ENCODE measurements around the gene LELP1.

LELP1 gene

DNA sequence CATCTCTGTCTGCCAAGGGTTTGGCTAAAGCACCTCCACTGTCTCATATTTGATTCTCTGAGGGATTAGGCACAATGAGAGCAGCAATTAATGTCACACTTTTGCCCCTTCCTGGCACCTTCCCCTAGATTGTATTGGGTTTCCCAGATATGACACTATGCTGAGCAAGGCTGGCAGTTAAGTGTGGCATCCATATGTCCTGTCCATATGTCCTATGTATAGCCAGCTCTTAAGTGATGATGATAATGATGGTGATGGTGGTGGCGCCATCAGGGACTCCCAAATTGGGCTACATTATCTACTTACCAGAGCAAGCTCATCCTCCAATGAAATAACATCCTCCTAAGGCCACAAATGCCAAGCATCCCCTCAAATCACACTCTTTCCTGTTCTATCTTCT is 42.8 kb downstream of the LELP1 start:
- no peaks in the 10 kb centered on the region for H3K4me1 ChIP-seq (ENCODE audit: control insufficient read depth in 1 of 2, insufficient read depth in 2 of 2, low read length in 2 of 2)
- no peaks in the 10 kb centered on the region for H3K9me3 ChIP-seq (ENCODE audit: control insufficient read depth in 1 of 2, low read length in 2 of 2)
- H3K9ac ChIP-seq (ENCODE audit: low read depth in 1 of 2, low read length in 2 of 2) = no peak overlapping the region
- no peaks in the 10 kb centered on the region for H3K36me3 ChIP-seq (ENCODE audit: control insufficient read depth in 1 of 2, insufficient read depth in 2 of 2, low read length in 2 of 2)
- peaks cover 0 to 11% of the 10 kb centered on the region in 2 donors for H3K27me3 ChIP-seq (ENCODE audit: control insufficient read depth in 1 of 2, insufficient read depth in 2 of 2, low read length in 2 of 2)
- H3K27ac ChIP-seq (ENCODE audit: low read depth, low read length) = no peak overlapping the region
- H3K4me3 ChIP-seq (ENCODE audit: low read depth in 1 of 2, low read length in 2 of 2) = no peak overlapping the region

- H3K27me3 ChIP-seq (ENCODE audit: control insufficient read depth in 1 of 2, insufficient read depth in 2 of 2, low read length in 2 of 2) = peaks cover 0 to 11% of the 10 kb centered on the region in 2 donors
- H3K4me3 ChIP-seq (ENCODE audit: low read depth in 1 of 2, low read length in 2 of 2) = no peak overlapping the region
- H3K27ac ChIP-seq (ENCODE audit: low read depth, low read length) = no peak overlapping the region
- H3K4me1 ChIP-seq (ENCODE audit: control insufficient read depth in 1 of 2, insufficient read depth in 2 of 2, low read length in 2 of 2) = no peaks in the 10 kb centered on the region
- H3K9me3 ChIP-seq (ENCODE audit: control insufficient read depth in 1 of 2, low read length in 2 of 2) = no peaks in the 10 kb centered on the region
- H3K36me3 ChIP-seq (ENCODE audit: control insufficient read depth in 1 of 2, insufficient read depth in 2 of 2, low read length in 2 of 2) = no peaks in the 10 kb centered on the region
- no peak overlapping the region for H3K9ac ChIP-seq (ENCODE audit: low read depth in 1 of 2, low read length in 2 of 2)
These were observed 43.6 kb downstream of the LELP1 start for GRCh38 chr1:153246825-153247224.

DNA sequence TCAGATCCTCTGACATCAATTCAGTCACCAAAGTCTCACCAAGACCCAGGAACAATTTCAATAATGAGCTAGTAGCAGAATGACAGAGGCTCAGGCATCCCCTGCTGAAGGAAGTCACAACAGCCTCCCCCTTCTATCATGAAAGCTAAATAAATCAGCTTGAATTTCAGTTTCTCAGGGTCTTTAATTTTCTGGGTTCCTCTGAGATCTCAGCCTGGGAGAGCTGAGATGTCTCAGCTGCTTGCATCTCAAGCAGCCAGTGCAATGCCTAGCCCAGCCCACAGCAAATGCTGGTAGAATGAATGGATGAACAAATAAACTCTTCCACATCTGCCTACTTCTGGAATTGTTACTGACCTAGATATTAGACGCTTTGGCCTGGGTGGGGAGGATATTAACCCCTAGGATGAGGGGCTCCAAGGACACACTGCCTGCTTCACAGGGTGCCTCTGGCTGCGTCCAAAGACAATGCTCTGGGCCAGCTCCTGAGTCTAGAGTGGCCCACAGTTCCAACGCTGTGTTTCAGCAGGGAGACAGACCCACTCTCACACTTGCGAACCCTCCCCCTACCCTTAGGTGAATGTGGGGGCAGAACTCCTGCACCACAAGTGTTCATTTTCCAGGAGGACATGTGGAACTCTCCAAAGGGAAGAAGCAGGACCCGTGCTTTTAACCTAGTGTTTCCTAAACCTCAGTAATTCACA is 45.1 kb downstream of the LELP1 start:
- no peaks in the 10 kb centered on the region for H3K9me3 ChIP-seq (ENCODE audit: control insufficient read depth in 1 of 2, low read length in 2 of 2)
- H3K36me3 ChIP-seq (ENCODE audit: control insufficient read depth in 1 of 2, insufficient read depth in 2 of 2, low read length in 2 of 2) = no peaks in the 10 kb centered on the region
- H3K27me3 ChIP-seq (ENCODE audit: control insufficient read depth in 1 of 2, insufficient read depth in 2 of 2, low read length in 2 of 2) = peaks cover 0 to 11% of the 10 kb centered on the region in 2 donors
- H3K4me1 ChIP-seq (ENCODE audit: control insufficient read depth in 1 of 2, insufficient read depth in 2 of 2, low read length in 2 of 2) = no peaks in the 10 kb centered on the region
- no peak overlapping the region for H3K9ac ChIP-seq (ENCODE audit: low read depth in 1 of 2, low read length in 2 of 2)
- H3K27ac ChIP-seq (ENCODE audit: low read depth, low read length) = no peak overlapping the region
- H3K4me3 ChIP-seq (ENCODE audit: low read depth in 1 of 2, low read length in 2 of 2) = no peak overlapping the region

DNA sequence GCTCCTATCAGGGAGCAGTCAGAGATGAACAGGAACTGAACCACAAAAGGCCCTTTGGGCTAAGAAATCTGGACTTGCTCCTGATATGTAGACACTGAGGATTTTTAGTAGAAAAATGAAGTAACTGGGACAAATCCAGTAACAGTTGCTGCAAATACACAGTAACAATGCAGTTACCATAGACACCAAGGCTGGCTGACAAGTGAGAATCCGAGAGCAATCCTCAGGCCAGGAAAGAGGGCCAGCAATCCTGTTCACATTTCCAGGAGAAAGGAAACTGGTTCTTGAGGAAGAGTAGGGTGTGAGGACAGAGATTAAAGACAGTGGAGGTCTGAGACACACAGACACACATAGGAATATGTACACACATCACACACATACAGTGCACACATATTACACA is 46.9 kb downstream of the LELP1 start:
- no peaks in the 10 kb centered on the region for H3K9me3 ChIP-seq (ENCODE audit: control insufficient read depth in 1 of 2, low read length in 2 of 2)
- H3K27ac ChIP-seq (ENCODE audit: low read depth, low read length) = no peak overlapping the region
- peaks cover 0 to 11% of the 10 kb centered on the region in 2 donors for H3K27me3 ChIP-seq (ENCODE audit: control insufficient read depth in 1 of 2, insufficient read depth in 2 of 2, low read length in 2 of 2)
- no peaks in the 10 kb centered on the region for H3K4me1 ChIP-seq (ENCODE audit: control insufficient read depth in 1 of 2, insufficient read depth in 2 of 2, low read length in 2 of 2)
- H3K9ac ChIP-seq (ENCODE audit: low read depth in 1 of 2, low read length in 2 of 2) = no peak overlapping the region
- H3K4me3 ChIP-seq (ENCODE audit: low read depth in 1 of 2, low read length in 2 of 2) = no peak overlapping the region
- H3K36me3 ChIP-seq (ENCODE audit: control insufficient read depth in 1 of 2, insufficient read depth in 2 of 2, low read length in 2 of 2) = no peaks in the 10 kb centered on the region

DNA sequence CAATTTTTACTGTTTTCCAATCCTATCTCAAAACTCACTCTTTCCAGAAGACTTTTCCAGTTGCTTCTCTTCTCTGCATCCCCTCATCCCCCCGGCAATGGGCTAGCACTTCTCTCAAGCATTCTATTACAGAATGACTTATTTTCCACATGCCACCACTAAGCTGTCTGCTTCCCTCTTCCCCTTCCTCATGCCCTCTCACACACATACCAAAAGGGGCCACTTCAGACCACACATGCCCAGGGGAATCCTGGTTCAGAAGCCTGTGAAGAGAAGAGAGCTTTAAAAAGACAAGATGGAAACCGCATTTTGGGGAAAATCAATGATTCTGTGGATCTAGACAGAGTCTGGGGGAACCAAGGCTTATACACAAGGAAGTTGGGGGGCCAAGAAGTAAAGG is 47.9 kb downstream of the LELP1 start:
- H3K4me1 ChIP-seq (ENCODE audit: control insufficient read depth in 1 of 2, insufficient read depth in 2 of 2, low read length in 2 of 2) = no peaks in the 10 kb centered on the region
- H3K27ac ChIP-seq (ENCODE audit: low read depth, low read length) = no peak overlapping the region
- no peak overlapping the region for H3K9ac ChIP-seq (ENCODE audit: low read depth in 1 of 2, low read length in 2 of 2)
- H3K27me3 ChIP-seq (ENCODE audit: control insufficient read depth in 1 of 2, insufficient read depth in 2 of 2, low read length in 2 of 2) = peaks cover 0 to 11% of the 10 kb centered on the region in 2 donors
- H3K4me3 ChIP-seq (ENCODE audit: low read depth in 1 of 2, low read length in 2 of 2) = no peak overlapping the region
- no peaks in the 10 kb centered on the region for H3K9me3 ChIP-seq (ENCODE audit: control insufficient read depth in 1 of 2, low read length in 2 of 2)
- H3K36me3 ChIP-seq (ENCODE audit: control insufficient read depth in 1 of 2, insufficient read depth in 2 of 2, low read length in 2 of 2) = no peaks in the 10 kb centered on the region

GRCh38 chr1:153251562-153251961 is 48.3 kb downstream of the LELP1 start:
- Histone ChIP-seq H3K27ac (ENCODE audit: low read depth, low read length) (no peak overlapping the region), H3K9ac (ENCODE audit: low read depth in 1 of 2, low read length in 2 of 2) (no peak overlapping the region), H3K9me3 (ENCODE audit: control insufficient read depth in 1 of 2, low read length in 2 of 2) (no peaks in the 10 kb centered on the region), H3K4me3 (ENCODE audit: low read depth in 1 of 2, low read length in 2 of 2) (no peak overlapping the region), H3K36me3 (ENCODE audit: control insufficient read depth in 1 of 2, insufficient read depth in 2 of 2, low read length in 2 of 2) (no peaks in the 10 kb centered on the region), H3K27me3 (ENCODE audit: control insufficient read depth in 1 of 2, insufficient read depth in 2 of 2, low read length in 2 of 2) (peaks cover 0 to 11% of the 10 kb centered on the region in 2 donors), H3K4me1 (ENCODE audit: control insufficient read depth in 1 of 2, insufficient read depth in 2 of 2, low read length in 2 of 2) (no peaks in the 10 kb centered on the region)

GRCh38 chr1:153251988-153252387 is 48.8 kb downstream of the LELP1 start:
- no peaks in the 10 kb centered on the region for H3K9me3 ChIP-seq (ENCODE audit: control insufficient read depth in 1 of 2, low read length in 2 of 2)
- no peaks in the 10 kb centered on the region for H3K36me3 ChIP-seq (ENCODE audit: control insufficient read depth in 1 of 2, insufficient read depth in 2 of 2, low read length in 2 of 2)
- no peak overlapping the region for H3K9ac ChIP-seq (ENCODE audit: low read depth in 1 of 2, low read length in 2 of 2)
- no peaks in the 10 kb centered on the region for H3K4me1 ChIP-seq (ENCODE audit: control insufficient read depth in 1 of 2, insufficient read depth in 2 of 2, low read length in 2 of 2)
- H3K27ac ChIP-seq (ENCODE audit: low read depth, low read length) = no peak overlapping the region
- H3K4me3 ChIP-seq (ENCODE audit: low read depth in 1 of 2, low read length in 2 of 2) = no peak overlapping the region
- H3K27me3 ChIP-seq (ENCODE audit: control insufficient read depth in 1 of 2, insufficient read depth in 2 of 2, low read length in 2 of 2) = peaks cover 0 to 10% of the 10 kb centered on the region in 2 donors

- H3K27me3 ChIP-seq (ENCODE audit: control insufficient read depth in 1 of 2, insufficient read depth in 2 of 2, low read length in 2 of 2) = peaks cover 0 to 5% of the 10 kb centered on the region in 2 donors
- H3K4me3 ChIP-seq (ENCODE audit: low read depth in 1 of 2, low read length in 2 of 2) = no peak overlapping the region
- no peak overlapping the region for H3K27ac ChIP-seq (ENCODE audit: low read depth, low read length)
- no peaks in the 10 kb centered on the region for H3K9me3 ChIP-seq (ENCODE audit: control insufficient read depth in 1 of 2, low read length in 2 of 2)
- no peak overlapping the region for H3K9ac ChIP-seq (ENCODE audit: low read depth in 1 of 2, low read length in 2 of 2)
- H3K36me3 ChIP-seq (ENCODE audit: control insufficient read depth in 1 of 2, insufficient read depth in 2 of 2, low read length in 2 of 2) = no peaks in the 10 kb centered on the region
- H3K4me1 ChIP-seq (ENCODE audit: control insufficient read depth in 1 of 2, insufficient read depth in 2 of 2, low read length in 2 of 2) = no peaks in the 10 kb centered on the region
These were observed 49.8 kb downstream of the LELP1 start for GRCh38 chr1:153253076-153253475.

DNA sequence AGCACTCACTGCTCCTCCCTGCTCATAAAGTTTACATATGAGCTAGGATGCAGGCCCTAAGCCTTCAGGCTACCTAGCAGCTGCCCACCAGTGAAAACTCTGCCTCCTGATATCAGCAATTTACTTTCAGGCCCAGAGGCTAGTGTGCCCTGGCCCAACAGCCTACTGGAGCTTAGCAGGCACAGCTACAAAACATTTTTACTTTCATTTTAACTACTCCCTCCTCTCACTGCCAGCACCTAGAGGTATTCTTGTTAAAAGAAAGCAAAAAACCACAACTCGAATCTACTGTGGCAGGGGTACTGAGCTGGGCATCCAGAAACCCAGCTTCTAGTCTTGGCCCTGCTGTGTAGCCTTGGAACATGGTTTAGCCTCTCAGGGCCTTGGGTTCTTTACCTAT is 50.5 kb downstream of the LELP1 start:
- Histone ChIP-seq H3K9me3 (ENCODE audit: control insufficient read depth in 1 of 2, low read length in 2 of 2) (no peaks in the 10 kb centered on the region), H3K4me3 (ENCODE audit: low read depth in 1 of 2, low read length in 2 of 2) (no peak overlapping the region), H3K9ac (ENCODE audit: low read depth in 1 of 2, low read length in 2 of 2) (no peak overlapping the region), H3K4me1 (ENCODE audit: control insufficient read depth in 1 of 2, insufficient read depth in 2 of 2, low read length in 2 of 2) (no peaks in the 10 kb centered on the region), H3K36me3 (ENCODE audit: control insufficient read depth in 1 of 2, insufficient read depth in 2 of 2, low read length in 2 of 2) (no peaks in the 10 kb centered on the region), H3K27me3 (ENCODE audit: control insufficient read depth in 1 of 2, insufficient read depth in 2 of 2, low read length in 2 of 2) (peaks cover under 1 to 5% of the 10 kb centered on the region in 2 donors), H3K27ac (ENCODE audit: low read depth, low read length) (no peak overlapping the region)
